Stomach (tissue), 4 donors: ENCODE measurements around the gene NBEAL2.

Experiments
- CTCF ChIP-seq, 7 experiments: fragments of 450-650 bp in 4 of 7; fragments of 200-600 bp in 3 of 7; sonication (generic) in 3 of 7; IDR thresholded peaks; one replicate each; pipeline ENCODE4 v1.5.1; 2016 to 2019; ENCODE audit warnings: antibody characterized with exemption in 7 of 7, control low read depth in 2 of 7, mild to moderate bottlenecking in 1 of 7
- POLR2A ChIP-seq, 4 donors: fragments of 450-650 bp; IDR thresholded peaks; one replicate each; pipeline ENCODE4 v1.6.1; 2016; ENCODE audit warnings: antibody characterized with exemption in 4 of 4, control low read depth in 2 of 4, mild to moderate bottlenecking in 1 of 4, moderate library complexity in 1 of 4

- TF ChIP-seq POLR2A (IDR thresholded peaks at IDR 0.05) (no peak), CTCF (IDR thresholded peaks at IDR 0.05) (no peak)
Measured at GRCh38 chr3:46957092-46957820, 22.2 kb upstream of the NBEAL2 start.
